Activated naive CD4-positive, alpha-beta T cell treated with anti-CD3 and anti-CD28 coated beads for 36 hours (primary cell): Measurements from ENCODE around the gene CACNA1F. TPM values are rescaled to one million over a fixed set of nuclear protein-coding genes. Genes with fewer than 3 reads are reported as not detected.

Experiments used
- CTCF ChIA-PET: fragments of 350-600 bp; sonication (Branson Sonifier 250); formaldehyde crosslinking; loops from one replicate; lab custom pipeline; 2021; ENCODE audit warnings: antibody characterized with exemption; lab: Charles Lee
- DNase-seq: peaks from one replicate; pipeline ENCODE4 v3.0.0-alpha.2; 2020
- H3K27ac Mint-ChIP-seq: one replicate; pipeline ENCODE4 v1.8.0; 2021; ENCODE audit warnings: mild to moderate bottlenecking, mixed read lengths
- H3K27me3 Mint-ChIP-seq: one replicate; pipeline ENCODE4 v1.8.0; 2021; ENCODE audit warnings: low read depth, mixed read lengths
- H3K36me3 Mint-ChIP-seq: one replicate; pipeline ENCODE4 v1.8.0; 2021; ENCODE audit warnings: low read depth, mixed read lengths
- H3K4me1 Mint-ChIP-seq: one replicate; pipeline ENCODE4 v1.8.0; 2021; ENCODE audit warnings: low read depth, mixed read lengths
- H3K4me3 Mint-ChIP-seq: one replicate; pipeline ENCODE4 v1.8.0; 2021; ENCODE audit warnings: mild to moderate bottlenecking, moderate library complexity, mixed read lengths
- H3K9me3 Mint-ChIP-seq: one replicate; pipeline ENCODE4 v1.8.0; 2021; ENCODE audit warnings: mixed read lengths
- intact Hi-C: fragments of 100-400 bp; cut with micrococcal nuclease; formaldehyde crosslinking; loops from one replicate; pipeline ENCODE4 v1.15.1; 2023
- total RNA-seq, 2 experiments: library from RNA; stranded (reverse); gene quantifications; one replicate each; pipeline ENCODE4 v1.2.3, GENCODE V29; 2021

Gene CACNA1F
- total RNA-seq, 2 experiments from 2014 or later, result 0.62 to 1.0 TPM

DNA sequence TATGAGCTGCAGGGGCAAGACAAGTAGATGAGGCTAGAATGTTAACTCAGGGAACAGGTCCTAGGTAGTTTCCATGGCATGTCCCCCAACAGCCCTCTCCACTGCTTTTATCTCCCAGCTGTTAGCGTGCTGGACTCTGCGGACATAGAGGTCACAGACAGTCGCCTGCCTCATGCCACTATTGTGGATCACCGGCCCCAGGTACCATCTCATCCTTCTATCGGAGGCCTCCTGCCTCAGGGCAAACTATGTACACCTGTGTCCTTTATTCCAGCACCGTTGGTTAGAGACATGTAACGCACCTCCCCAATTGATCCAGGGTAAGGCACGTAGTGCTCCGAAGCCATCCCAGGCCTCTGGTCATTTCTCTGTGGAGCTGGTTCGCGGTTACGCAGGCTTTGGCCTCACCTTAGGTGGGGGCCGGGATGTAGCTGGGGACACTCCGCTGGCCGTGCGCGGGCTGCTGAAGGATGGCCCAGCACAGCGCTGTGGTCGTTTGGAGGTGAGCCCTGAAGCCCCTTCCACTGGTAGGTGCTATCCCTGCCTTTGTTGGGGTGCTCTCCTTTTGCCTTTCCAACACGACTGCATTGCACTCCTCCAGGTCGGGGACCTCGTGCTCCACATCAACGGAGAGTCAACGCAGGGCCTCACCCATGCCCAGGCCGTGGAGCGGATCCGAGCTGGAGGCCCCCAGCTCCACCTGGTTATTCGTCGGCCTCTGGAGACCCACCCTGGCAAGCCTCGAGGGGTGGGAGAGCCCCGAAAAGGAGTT lies 68.4 kb downstream of the CACNA1F start:
- CTCF ChIA-PET, result interaction anchor here (0.6 to 1.9 kb wide), 3 partner anchors 9 to 126 kb away, joined by 3 to 7 read pairs (median 7); no protein-coding TSS in a partner anchor
- H3K36me3 Mint-ChIP-seq, result no peaks in the 10 kb centered on the region
- peaks cover 31% of the 10 kb centered on the region for H3K4me1 Mint-ChIP-seq
- intact Hi-C loops, result loop anchor here (2.0 to 10.0 kb wide), 3 partner anchors 22 to 207 kb away; partner anchors contain the start of genes OTUD5, PRAF2 and WDR45
- no peaks in the 10 kb centered on the region for H3K9me3 Mint-ChIP-seq
- H3K4me3 Mint-ChIP-seq, result no peak overlapping the region
- H3K27ac Mint-ChIP-seq, result peak overlapping the region; percentile 93
- DNase-seq, result no peak
- no peaks in the 10 kb centered on the region for H3K27me3 Mint-ChIP-seq

DNA sequence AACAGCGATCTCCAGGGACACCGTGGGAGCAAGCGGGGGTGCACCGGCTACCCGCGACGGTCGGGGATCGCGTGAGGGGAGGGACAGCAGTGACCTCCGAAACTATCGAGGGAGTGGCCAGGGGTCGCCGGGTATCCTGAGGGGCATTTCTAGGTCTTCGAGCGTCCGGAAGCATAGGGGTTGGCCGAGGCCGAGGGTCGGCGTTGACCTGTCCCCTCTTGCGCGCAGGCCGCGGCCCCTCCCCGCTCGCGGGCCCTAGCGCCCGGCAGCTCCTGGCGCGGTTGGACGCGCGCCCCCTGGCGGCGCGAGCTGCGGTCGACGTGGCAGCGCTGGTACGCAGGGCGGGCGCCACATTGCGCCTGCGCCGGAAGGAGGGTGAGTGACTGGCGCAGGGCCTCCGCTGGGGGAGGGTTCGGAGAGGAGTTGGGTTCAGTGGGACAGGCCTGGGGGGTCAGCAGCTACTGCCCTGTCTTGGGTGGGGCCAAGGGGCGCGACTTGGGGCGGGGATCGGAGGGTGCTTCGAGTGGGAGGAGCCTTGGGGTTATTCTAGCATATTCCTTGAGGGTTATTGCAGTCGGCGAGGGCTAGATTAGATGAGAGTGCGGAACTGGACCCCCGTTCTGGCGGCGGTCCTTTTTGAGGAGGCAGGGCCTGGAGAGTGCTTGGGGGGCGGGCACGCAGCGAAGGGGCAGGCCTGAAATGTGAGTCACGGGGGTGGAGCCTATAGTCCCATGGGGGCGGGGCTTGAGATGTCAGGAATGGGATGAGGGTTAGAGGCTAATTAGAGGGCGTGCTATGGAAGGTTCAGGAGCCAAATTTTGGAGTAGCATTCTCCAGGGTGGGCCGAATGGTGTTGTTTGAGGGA lies 69.4 kb downstream of the CACNA1F start:
- Mint-ChIP-seq H3K27me3 (no peaks in the 10 kb centered on the region), H3K4me3 (peak overlapping the region; percentile 76), H3K9me3 (no peaks in the 10 kb centered on the region), H3K27ac (peak overlapping the region; percentile 93), H3K4me1 (peaks cover 27% of the 10 kb centered on the region), H3K36me3 (no peaks in the 10 kb centered on the region)
- intact Hi-C loops, result loop anchor here (2.0 to 10.0 kb wide), 3 partner anchors 21 to 206 kb away; partner anchors contain the start of genes OTUD5, PRAF2 and WDR45
- DNase-seq, result peak; percentile 77
- CTCF ChIA-PET, result interaction anchor here (0.6 to 1.9 kb wide), 3 partner anchors 9 to 32 kb away, joined by 3 to 7 read pairs (median 3); no protein-coding TSS in a partner anchor

DNA sequence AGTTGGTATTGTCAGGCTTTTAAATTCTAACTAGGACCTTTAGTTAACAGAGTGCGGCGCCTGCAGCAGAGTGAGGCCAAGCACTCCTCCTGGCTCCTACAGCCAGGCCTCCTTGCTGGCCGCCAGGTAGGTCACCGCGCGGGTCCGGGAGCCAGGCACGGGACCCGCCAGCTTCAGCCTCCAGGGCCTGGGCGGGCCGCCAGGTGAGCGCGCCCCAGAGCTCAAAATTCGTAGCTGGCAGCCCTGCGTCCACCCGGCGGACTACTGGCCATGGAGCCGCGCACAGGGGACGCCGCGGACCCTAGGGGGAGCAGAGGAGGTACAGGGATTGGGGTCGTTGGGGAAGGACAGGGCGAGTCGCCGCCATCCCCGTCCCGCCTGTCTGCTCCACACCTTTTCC lies 70.5 kb downstream of the CACNA1F start, which contains the start of gene MAGIX:
TSS of gene MAGIX (plus strand) at position 139 of the 400 bp plus-strand sequence. CDS start at position 271, 132 bp downstream.
- H3K4me1 Mint-ChIP-seq, result peaks cover 23% of the 10 kb centered on the region
- no peak for DNase-seq
- intact Hi-C loops, result loop anchor here (5.0 to 10.0 kb wide), 2 partner anchors 88 to 205 kb away; partner anchors contain the start of genes OTUD5, PRAF2 and WDR45
- no peaks in the 10 kb centered on the region for H3K9me3 Mint-ChIP-seq
- CTCF ChIA-PET, result no interaction called here
- no peaks in the 10 kb centered on the region for H3K36me3 Mint-ChIP-seq
- H3K4me3 Mint-ChIP-seq, result peak within 1 kb of the TSS; percentile 76
- no peaks in the 10 kb centered on the region for H3K27me3 Mint-ChIP-seq
- no peak within 1 kb of the TSS for H3K27ac Mint-ChIP-seq

DNA sequence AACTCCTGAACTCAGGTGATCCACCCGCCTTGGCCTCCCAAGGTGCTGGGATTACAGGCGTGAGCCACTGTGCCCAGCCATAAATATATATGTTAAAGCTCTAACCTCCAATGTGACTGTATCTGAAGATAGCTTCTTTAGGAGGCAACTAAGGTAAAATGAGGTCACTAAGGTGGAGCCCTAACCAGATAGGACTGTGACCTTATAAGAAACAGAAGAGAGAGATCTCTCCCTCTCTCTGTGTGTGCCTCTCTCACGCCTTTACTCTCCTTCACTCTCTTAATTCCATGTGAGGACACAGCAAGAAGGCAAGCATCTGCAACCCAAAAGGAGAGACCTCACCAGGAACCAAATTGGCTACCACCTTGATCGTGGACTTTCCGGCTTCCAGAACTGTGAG lies 71.5 kb downstream of the CACNA1F start:
- no peaks in the 10 kb centered on the region for H3K27me3 Mint-ChIP-seq
- H3K36me3 Mint-ChIP-seq, result no peaks in the 10 kb centered on the region
- no peak for DNase-seq
- CTCF ChIA-PET, result no interaction called here
- H3K4me3 Mint-ChIP-seq, result no peak overlapping the region
- intact Hi-C loops, result loop anchor here (5.0 to 10.0 kb wide), 2 partner anchors 87 to 204 kb away; partner anchors contain the start of genes OTUD5, PRAF2 and WDR45
- no peak overlapping the region for H3K27ac Mint-ChIP-seq
- no peaks in the 10 kb centered on the region for H3K9me3 Mint-ChIP-seq
- peaks cover 16% of the 10 kb centered on the region for H3K4me1 Mint-ChIP-seq

DNA sequence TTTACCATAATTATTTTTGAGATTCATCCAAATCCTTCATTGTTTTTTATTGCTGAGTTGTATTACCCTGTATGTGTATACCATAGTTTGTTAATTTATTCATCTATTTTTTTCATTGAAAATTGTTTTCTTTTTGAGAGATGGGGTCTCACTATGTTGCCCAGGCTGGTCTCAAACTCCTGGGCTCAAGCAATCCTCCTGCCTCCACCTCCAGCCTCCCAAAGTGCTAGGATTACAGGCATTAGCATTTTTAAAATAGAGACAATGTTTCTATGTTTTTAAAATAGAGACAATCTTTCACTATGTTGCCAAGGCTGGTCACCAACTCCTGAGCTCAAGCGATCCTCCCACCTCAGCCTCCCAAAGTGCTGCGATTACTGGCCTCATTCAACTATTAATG lies 72.2 kb downstream of the CACNA1F start:
- DNase-seq, result no peak
- Mint-ChIP-seq H3K4me3 (no peak overlapping the region), H3K36me3 (no peaks in the 10 kb centered on the region), H3K27me3 (no peaks in the 10 kb centered on the region), H3K27ac (no peak overlapping the region), H3K4me1 (peaks cover 13% of the 10 kb centered on the region), H3K9me3 (no peaks in the 10 kb centered on the region)
- intact Hi-C loops, result loop anchor here (5.0 to 10.0 kb wide), 2 partner anchors 86 to 204 kb away; partner anchors contain the start of genes OTUD5, PRAF2 and WDR45
- CTCF ChIA-PET, result no interaction called here

DNA sequence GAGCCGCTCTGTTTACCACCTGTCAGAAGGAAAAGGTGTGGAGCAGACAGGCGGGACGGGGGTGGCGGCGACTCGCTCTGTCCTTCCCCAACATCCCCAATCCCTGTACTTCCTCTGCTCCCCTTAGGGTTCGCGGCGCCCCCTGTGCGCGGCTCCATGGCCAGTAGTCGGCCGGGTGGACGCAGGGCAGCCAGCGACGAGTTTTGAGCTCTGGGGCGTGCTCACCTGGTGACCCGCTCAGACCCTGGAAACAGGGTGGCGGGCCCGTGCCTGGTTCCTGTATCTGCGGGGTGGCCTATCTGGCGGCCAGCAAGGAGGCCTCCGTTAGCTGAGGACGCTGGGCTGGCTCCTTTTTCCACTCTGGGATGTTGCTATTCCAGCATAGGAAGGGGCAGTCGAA lies 75.9 kb downstream of the CACNA1F start:
- Mint-ChIP-seq H3K27ac (no peak overlapping the region), H3K36me3 (no peaks in the 10 kb centered on the region), H3K27me3 (no peaks in the 10 kb centered on the region), H3K4me1 (peaks cover 11% of the 10 kb centered on the region), H3K4me3 (no peak overlapping the region), H3K9me3 (no peaks in the 10 kb centered on the region)
- intact Hi-C loops, result no loop called here
- DNase-seq, result no peak
- CTCF ChIA-PET, result interaction anchor here (1.4 kb wide), 2 partner anchors 9 to 15 kb away, joined by 4 to 5 read pairs; no protein-coding TSS in a partner anchor

DNA sequence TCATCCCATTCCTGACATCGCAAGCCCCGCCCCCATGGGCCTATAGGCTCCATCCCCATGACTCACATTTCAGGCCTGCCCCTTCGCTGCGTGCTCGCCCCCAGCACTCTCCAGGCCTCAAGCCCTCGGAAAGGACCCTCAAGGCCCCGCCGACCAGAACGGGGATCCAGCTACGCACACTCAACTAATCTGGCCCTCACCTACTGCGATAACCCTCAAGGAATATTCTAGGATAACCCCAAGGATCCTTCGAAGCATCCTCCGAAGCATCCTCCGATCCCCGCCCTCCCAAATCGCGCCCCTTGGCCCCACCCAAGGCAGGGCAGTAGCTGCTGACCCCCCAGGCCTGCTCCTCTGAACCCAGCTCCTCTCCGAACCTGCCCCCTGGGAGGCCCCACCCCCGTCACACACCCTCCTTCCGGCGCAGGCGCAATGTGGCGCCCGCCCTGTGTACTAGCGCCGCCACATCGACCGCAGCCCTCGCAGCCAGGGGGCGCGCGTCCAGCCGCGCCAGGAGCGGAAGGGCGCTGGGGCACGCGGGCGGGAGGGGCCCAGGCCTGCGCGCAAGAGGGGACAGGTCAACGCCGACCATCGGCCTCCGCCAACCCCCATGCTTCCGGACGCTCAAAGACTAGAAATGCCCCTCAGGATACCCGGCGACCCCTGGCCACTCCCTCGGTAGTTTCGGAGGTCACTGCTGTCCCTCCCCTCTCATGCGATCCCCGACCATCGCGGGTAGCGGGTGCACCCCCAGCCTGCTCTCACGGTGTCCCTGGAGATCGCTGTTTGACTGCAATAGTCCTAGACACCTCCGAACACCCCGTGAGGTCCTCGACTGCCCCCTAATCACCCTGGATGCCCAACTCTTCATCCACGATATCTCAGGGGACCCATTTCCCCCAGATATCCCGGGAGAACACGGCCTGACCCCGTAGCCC lies 77.0 kb downstream of the CACNA1F start:
- Mint-ChIP-seq H3K9me3 (no peaks in the 10 kb centered on the region), H3K36me3 (no peaks in the 10 kb centered on the region), H3K4me1 (peaks cover 11% of the 10 kb centered on the region), H3K27ac (peak overlapping the region; percentile 97), H3K4me3 (peak overlapping the region; percentile 92), H3K27me3 (no peaks in the 10 kb centered on the region)
- peak; percentile 88 for DNase-seq
- intact Hi-C loops, result loop anchor here (1.0 to 2.0 kb wide), 3 partner anchors 11 to 35 kb away; partner anchors contain the start of gene GPKOW
- CTCF ChIA-PET, result interaction anchor here (0.5 to 1.1 kb wide), 9 partner anchors 9 to 109 kb away, joined by 3 to 8 read pairs (median 5); no protein-coding TSS in a partner anchor

DNA sequence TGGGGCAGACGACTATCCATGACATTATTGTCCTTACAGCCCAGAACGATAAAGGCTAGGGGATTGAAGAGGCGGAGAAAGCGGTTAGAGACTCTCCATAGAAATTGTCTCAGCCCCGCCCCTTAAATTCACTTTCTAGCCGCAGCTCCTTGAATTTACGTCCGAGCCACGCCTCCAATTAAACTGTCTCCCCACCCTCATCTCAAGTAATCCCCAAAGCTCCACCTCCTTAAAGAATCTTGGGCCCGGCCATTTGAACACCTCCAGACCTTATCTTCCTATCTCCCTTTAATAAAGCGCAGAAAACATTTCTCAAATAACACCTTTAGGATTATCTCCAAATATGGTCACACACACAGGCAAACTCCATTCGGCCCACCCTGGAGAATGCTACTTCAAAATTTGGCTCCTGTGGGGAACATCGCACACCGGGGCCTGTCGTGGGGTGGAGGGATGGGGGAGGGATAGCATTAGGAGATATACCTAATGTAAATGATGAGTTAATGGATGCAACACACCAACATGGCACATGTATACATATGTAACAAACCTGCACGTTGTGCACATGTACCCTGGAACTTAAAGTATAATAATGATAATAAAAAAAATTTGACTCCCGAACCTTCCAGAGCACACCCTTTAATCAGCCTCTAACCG lies 77.8 kb downstream of the CACNA1F start:
- no peaks in the 10 kb centered on the region for H3K36me3 Mint-ChIP-seq
- CTCF ChIA-PET, result interaction anchor here (0.5 to 1.7 kb wide), 13 partner anchors 9 to 723 kb away, joined by 3 to 8 read pairs (median 5); no protein-coding TSS in a partner anchor
- no peaks in the 10 kb centered on the region for H3K9me3 Mint-ChIP-seq
- intact Hi-C loops, result loop anchor here (1.0 to 2.0 kb wide), 3 partner anchors 12 to 35 kb away; partner anchors contain the start of gene GPKOW
- H3K4me3 Mint-ChIP-seq, result peak overlapping the region; percentile 92
- peak; percentile 69 for DNase-seq
- no peaks in the 10 kb centered on the region for H3K27me3 Mint-ChIP-seq
- peak overlapping the region; percentile 97 for H3K27ac Mint-ChIP-seq
- H3K4me1 Mint-ChIP-seq, result peaks cover 11% of the 10 kb centered on the region
